Brain microvascular endothelial cell (primary cell): ENCODE measurements around the gene ZMYND8.
A peak's percentile ranks its signal among the peaks of the same experiment; 100 is the strongest.

Experiments
- DNase-seq: peaks from one replicate; pipeline ENCODE4 v3.0.0-alpha.2; 2020
- H3K27ac ChIP-seq: fragments of 250-450 bp; sonication (Bioruptor Pico); 2 replicates; pipeline ENCODE4 v1.5.1; 2020; ENCODE audit warnings: mild to moderate bottlenecking, moderate library complexity
- H3K27me3 ChIP-seq: fragments of 250-450 bp; sonication (Bioruptor Pico); replicated peaks from 2 replicates; pipeline ENCODE4 v1.5.1; 2020; ENCODE audit warnings: mild to moderate bottlenecking
- H3K36me3 ChIP-seq: fragments of 250-450 bp; sonication (Bioruptor Pico); replicated peaks from 2 replicates; pipeline ENCODE4 v1.5.1; 2020; ENCODE audit warnings: mild to moderate bottlenecking
- H3K4me3 ChIP-seq: 2 replicates; pipeline ENCODE4 v1.5.1; 2011; ENCODE audit warnings: low read depth, mild to moderate bottlenecking, control low read depth, low read length, moderate library complexity
- CTCF ChIP-seq: IDR thresholded peaks from 2 replicates; pipeline ENCODE4 v1.5.1; 2011; ENCODE audit warnings: low read depth, mild to moderate bottlenecking, moderate library complexity, low read length, control low read depth, inconsistent platforms; ENCODE audit errors: missing control alignments
- in situ Hi-C: cut with HindIII; loops from 2 replicates; pipeline ENCODE4 v1.10.0; 2017; ENCODE audit warnings: low sequenced_read_pairs, low pct_ligation_motif_present

ZMYND8 gene

DNA sequence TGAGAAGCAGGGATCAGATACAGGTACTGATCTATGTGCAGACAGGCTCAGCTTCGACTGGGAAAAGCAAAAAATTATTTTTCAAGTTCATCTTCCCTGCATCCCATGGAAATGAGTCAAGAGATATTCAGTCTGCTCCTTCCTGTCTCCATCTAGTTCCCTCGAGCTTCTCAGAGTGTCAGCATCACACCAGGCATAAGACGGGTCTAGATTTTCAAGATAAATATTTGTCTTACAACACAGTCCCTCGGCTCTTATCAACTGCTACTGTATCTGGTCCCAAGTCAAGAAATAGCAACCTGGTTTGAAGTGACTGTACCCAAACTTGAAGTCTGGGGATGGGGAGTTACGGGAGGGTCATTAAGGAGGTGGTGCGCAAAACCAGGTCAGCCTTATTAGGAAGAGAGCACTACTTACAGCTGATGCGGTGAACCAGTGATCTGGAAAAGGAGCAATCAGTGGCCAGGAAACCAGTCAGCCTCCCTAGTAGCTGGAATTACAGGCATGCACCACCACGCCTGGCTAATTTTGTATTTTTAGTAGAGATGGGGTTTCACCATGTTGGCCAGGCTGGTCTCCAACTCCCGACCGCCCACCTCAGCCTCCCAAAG lies 29.7 kb downstream of the ZMYND8 start:
- Histone ChIP-seq H3K36me3 (no peaks in the 10 kb centered on the region), H3K4me3 (no peak overlapping the region), H3K27ac (peak overlapping the region; percentile 88), H3K27me3 (no peaks in the 10 kb centered on the region)
- DNase-seq = peak; percentile 91
- no peak for TF ChIP-seq CTCF
- in situ Hi-C loops = no loop called here

- no peak for DNase-seq
- in situ Hi-C loops = no loop called here
- no peak for TF ChIP-seq CTCF
- H3K36me3 ChIP-seq = no peaks in the 10 kb centered on the region
- H3K27ac ChIP-seq = peak overlapping the region; percentile 47
- no peak overlapping the region for H3K4me3 ChIP-seq
- no peaks in the 10 kb centered on the region for H3K27me3 ChIP-seq
These were observed 31.3 kb downstream of the ZMYND8 start for GRCh38 chr20:47325242-47325641.

- H3K27me3 ChIP-seq = no peaks in the 10 kb centered on the region
- H3K36me3 ChIP-seq = peaks cover 4% of the 10 kb centered on the region
- H3K4me3 ChIP-seq = no peak overlapping the region
- in situ Hi-C loops = no loop called here
- no peak for DNase-seq
- TF ChIP-seq CTCF = no peak
- peak overlapping the region; percentile 28 for H3K27ac ChIP-seq
These were observed 35.3 kb downstream of the ZMYND8 start for GRCh38 chr20:47320990-47321805.

GRCh38 chr20:47319517-47320252 lies 36.8 kb downstream of the ZMYND8 start:
- peaks cover 4% of the 10 kb centered on the region for H3K36me3 ChIP-seq
- in situ Hi-C loops = no loop called here
- no peaks in the 10 kb centered on the region for H3K27me3 ChIP-seq
- peak overlapping the region; percentile 99 for H3K27ac ChIP-seq
- no peak for TF ChIP-seq CTCF
- H3K4me3 ChIP-seq = no peak overlapping the region
- DNase-seq = peak; percentile 42

- in situ Hi-C loops = no loop called here
- H3K27me3 ChIP-seq = no peaks in the 10 kb centered on the region
- peak; percentile 55 for DNase-seq
- H3K27ac ChIP-seq = peak overlapping the region; percentile 99
- TF ChIP-seq CTCF = no peak
- H3K36me3 ChIP-seq = peaks cover 4% of the 10 kb centered on the region
- H3K4me3 ChIP-seq = peak overlapping the region; percentile 12
These were observed 37.6 kb downstream of the ZMYND8 start for GRCh38 chr20:47318586-47319516.
